ENCODE results near the gene ITPA. TPM values are rescaled to one million over a fixed set of nuclear protein-coding genes. Genes with fewer than 3 reads are reported as not detected.
A peak's percentile ranks its signal among the peaks of the same experiment; 100 is the strongest.

The ITPA gene
- total RNA-seq, 3 donors from 2014 or later (not counting 1 experiment from before 2014, with no cell fraction given) = 49.6 to 53.2 (median 50.2) TPM

- H3K36me3 ChIP-seq (ENCODE audit: control insufficient read depth, insufficient read depth, low read length) = no peaks in the 10 kb centered on the region
- H3K27me3 Mint-ChIP-seq (ENCODE audit: low read depth in 2 of 2) = peaks cover 51 to 57% of the 10 kb centered on the region in 2 donors
- H3K27ac ChIP-seq (ENCODE audit: low read length) = no peak within 1 kb of the TSS
- H3K4me3 ChIP-seq (ENCODE audit: low read length) = peak within 1 kb of the TSS; percentile 57
- no peaks in the 10 kb centered on the region for H3K9me3 Mint-ChIP-seq
- peaks cover 29% of the 10 kb centered on the region for H3K27me3 ChIP-seq (ENCODE audit: control insufficient read depth, insufficient read depth, low read length)
- H3K4me3 Mint-ChIP-seq = peak within 1 kb of the TSS; percentile 95
- no peak for TF ChIP-seq CTCF (IDR thresholded peaks at IDR 0.05)
- H3K27ac Mint-ChIP-seq = peak within 1 kb of the TSS in 1 of 2 donors; percentile 45
- H3K4me1 Mint-ChIP-seq = peaks cover 8 to 12% of the 10 kb centered on the region in 2 donors
- DNase-seq = peak in 1 of 2 donors; percentile 57
- peaks cover 24% of the 10 kb centered on the region for H3K4me1 ChIP-seq (ENCODE audit: control insufficient read depth, insufficient read depth, low read length)
- ATAC-seq = peak; percentile 45 to 75 (median 62)
- H3K9me3 ChIP-seq (ENCODE audit: control insufficient read depth, insufficient read depth, low read length) = no peaks in the 10 kb centered on the region
- WGBS (ENCODE audit: insufficient coverage) = 1% methylated on average over 107 of the region's 107 CpGs
- no peaks in the 10 kb centered on the region for H3K36me3 Mint-ChIP-seq
- intact Hi-C loops (cut with micrococcal nuclease) = no loop called here
Observed at GRCh38 chr20:3239026-3239866, 29.9 kb downstream of the ITPA start, which contains the start of gene SLC4A11. Gene SLC4A11 (minus strand): TSS chr20:3239190. CDS start chr20:3239137, 53 bp downstream.

GRCh38 chr20:3239867-3240775 is 30.8 kb downstream of the ITPA start:
- H3K4me3 ChIP-seq (ENCODE audit: low read length) = peak overlapping the region; percentile 57
- H3K9me3 Mint-ChIP-seq = no peaks in the 10 kb centered on the region
- ATAC-seq (no peak), DNase-seq (peak in 1 of 2 donors; percentile 39)
- peaks cover 24% of the 10 kb centered on the region for H3K4me1 ChIP-seq (ENCODE audit: control insufficient read depth, insufficient read depth, low read length)
- peaks cover 29% of the 10 kb centered on the region for H3K27me3 ChIP-seq (ENCODE audit: control insufficient read depth, insufficient read depth, low read length)
- H3K27me3 Mint-ChIP-seq (ENCODE audit: low read depth in 2 of 2) = peaks cover 60 to 63% of the 10 kb centered on the region in 2 donors
- peak overlapping the region in 1 of 2 donors; percentile 45 for H3K27ac Mint-ChIP-seq
- H3K27ac ChIP-seq (ENCODE audit: low read length) = no peak overlapping the region
- H3K4me1 Mint-ChIP-seq = peaks cover 8 to 12% of the 10 kb centered on the region in 2 donors
- H3K9me3 ChIP-seq (ENCODE audit: control insufficient read depth, insufficient read depth, low read length) = no peaks in the 10 kb centered on the region
- H3K36me3 ChIP-seq (ENCODE audit: control insufficient read depth, insufficient read depth, low read length) = no peaks in the 10 kb centered on the region
- no peaks in the 10 kb centered on the region for H3K36me3 Mint-ChIP-seq
- intact Hi-C loops (cut with micrococcal nuclease) = no loop called here
- TF ChIP-seq CTCF (IDR thresholded peaks at IDR 0.05) = no peak
- peak overlapping the region; percentile 95 for H3K4me3 Mint-ChIP-seq
- 20% methylated on average over 54 of the region's 54 CpGs for WGBS (ENCODE audit: insufficient coverage)

- Mint-ChIP-seq H3K36me3 (no peaks in the 10 kb centered on the region), H3K27ac (no peak overlapping the region), H3K4me1 (peaks cover 8 to 12% of the 10 kb centered on the region in 2 donors), H3K4me3 (peak overlapping the region; percentile 78), H3K27me3 (ENCODE audit: low read depth in 2 of 2) (peaks cover 59 to 60% of the 10 kb centered on the region in 2 donors), H3K9me3 (no peaks in the 10 kb centered on the region)
- WGBS (ENCODE audit: insufficient coverage) = 89% methylated on average over 15 of the region's 15 CpGs
- DNase-seq (no peak), ATAC-seq (no peak)
- H3K27me3 ChIP-seq (ENCODE audit: control insufficient read depth, insufficient read depth, low read length) = peaks cover 29% of the 10 kb centered on the region
- no peaks in the 10 kb centered on the region for H3K9me3 ChIP-seq (ENCODE audit: control insufficient read depth, insufficient read depth, low read length)
- no peak for TF ChIP-seq CTCF (IDR thresholded peaks at IDR 0.05)
- H3K36me3 ChIP-seq (ENCODE audit: control insufficient read depth, insufficient read depth, low read length) = no peaks in the 10 kb centered on the region
- intact Hi-C loops (cut with micrococcal nuclease) = no loop called here
- no peak overlapping the region for H3K27ac ChIP-seq (ENCODE audit: low read length)
- H3K4me3 ChIP-seq (ENCODE audit: low read length) = no peak overlapping the region
- peaks cover 24% of the 10 kb centered on the region for H3K4me1 ChIP-seq (ENCODE audit: control insufficient read depth, insufficient read depth, low read length)
Observed at GRCh38 chr20:3240776-3241363, 31.6 kb downstream of the ITPA start.
